Measurements from ENCODE around the gene KIAA1549.

DNA sequence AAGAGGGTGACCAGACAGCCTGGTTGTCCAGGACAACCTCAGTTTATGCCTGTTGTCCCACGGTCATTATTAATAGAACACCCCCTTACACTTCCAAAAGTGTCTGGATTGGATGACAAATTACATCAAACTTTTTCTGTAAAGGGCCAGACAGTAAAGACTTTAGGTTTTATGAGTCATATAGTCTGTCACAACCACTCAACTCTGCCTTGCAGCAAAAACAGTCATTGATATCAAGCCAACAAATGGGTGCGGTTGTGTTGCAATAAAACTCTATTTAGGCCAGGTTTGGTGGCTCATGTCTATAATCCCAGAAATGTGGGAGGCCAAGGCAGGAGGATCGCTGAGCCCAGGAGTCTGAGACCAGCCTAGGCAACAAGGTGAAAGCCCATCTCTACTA lies 116.5 kb downstream of the KIAA1549 start:
- TF ChIP-seq, protein P1, sequence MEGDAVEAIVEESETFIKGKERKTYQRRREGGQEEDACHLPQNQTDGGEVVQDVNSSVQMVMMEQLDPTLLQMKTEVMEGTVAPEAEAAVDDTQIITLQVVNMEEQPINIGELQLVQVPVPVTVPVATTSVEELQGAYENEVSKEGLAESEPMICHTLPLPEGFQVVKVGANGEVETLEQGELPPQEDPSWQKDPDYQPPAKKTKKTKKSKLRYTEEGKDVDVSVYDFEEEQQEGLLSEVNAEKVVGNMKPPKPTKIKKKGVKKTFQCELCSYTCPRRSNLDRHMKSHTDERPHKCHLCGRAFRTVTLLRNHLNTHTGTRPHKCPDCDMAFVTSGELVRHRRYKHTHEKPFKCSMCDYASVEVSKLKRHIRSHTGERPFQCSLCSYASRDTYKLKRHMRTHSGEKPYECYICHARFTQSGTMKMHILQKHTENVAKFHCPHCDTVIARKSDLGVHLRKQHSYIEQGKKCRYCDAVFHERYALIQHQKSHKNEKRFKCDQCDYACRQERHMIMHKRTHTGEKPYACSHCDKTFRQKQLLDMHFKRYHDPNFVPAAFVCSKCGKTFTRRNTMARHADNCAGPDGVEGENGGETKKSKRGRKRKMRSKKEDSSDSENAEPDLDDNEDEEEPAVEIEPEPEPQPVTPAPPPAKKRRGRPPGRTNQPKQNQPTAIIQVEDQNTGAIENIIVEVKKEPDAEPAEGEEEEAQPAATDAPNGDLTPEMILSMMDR (IDR thresholded peaks at IDR 0.05; ENCODE audit: low read depth, low read length) = no peak
- TF ChIP-seq EZH2phosphoT487 (IDR thresholded peaks at IDR 0.05; ENCODE audit: low read depth) = no peak

Measured in OCI-LY3 (cell line).